IMR-90 (cell line): ENCODE data around the gene NUBP2. TPM values are rescaled to one million over a fixed set of nuclear protein-coding genes. Genes with fewer than 3 reads are reported as not detected.

Source experiments
- ATAC-seq: fragments of 200-7000 bp; cut with Tn5 transposase; 2 replicates; pipeline ENCODE4 v1.9.1; 2020; ENCODE audit warnings: low read depth, mild to moderate bottlenecking, moderate library complexity
- BruUV-seq: library from RNA; stranded (reverse); fragments of 400-500 nt; replicated peaks from 2 replicates; lab custom pipeline; 2021; lab: Mats Ljungman, UMichigan
- CTCF ChIA-PET: fragments of 300-600 bp; formaldehyde crosslinking; extraction: SDS; loops from one replicate; lab custom pipeline; 2021; ENCODE audit warnings: antibody characterized with exemption; lab: Yijun Ruan, JAX
- POLR2A ChIA-PET: fragments of 300-600 bp; sonication (Branson Sonifier 250); formaldehyde crosslinking; loops from one replicate; lab custom pipeline; 2022; ENCODE audit warnings: antibody characterized with exemption; ENCODE audit not compliant: unreplicated experiment; lab: Charles Lee
- DNase-seq: peaks from one replicate; pipeline ENCODE4 v3.0.0; 2013
- H2AFZ ChIP-seq: replicated peaks from 2 replicates; pipeline ENCODE3; 2013; ENCODE audit warnings: low read length, mild to moderate bottlenecking; ENCODE audit not compliant: poor library complexity
- H2AK5ac ChIP-seq: 2 replicates; pipeline ENCODE4 v1.6.1; 2013; ENCODE audit warnings: low read depth, low read length, inconsistent platforms
- H2AK9ac ChIP-seq: replicated peaks from 2 replicates; pipeline ENCODE3; 2013; ENCODE audit warnings: mild to moderate bottlenecking, low read depth, low read length, moderate library complexity; ENCODE audit not compliant: poor library complexity
- H2BK120ac ChIP-seq: 2 replicates; pipeline ENCODE4 v1.6.1; 2013; ENCODE audit warnings: low read depth, low read length, inconsistent platforms
- H2BK15ac ChIP-seq: 3 replicates; pipeline ENCODE4 v1.6.1; 2013; ENCODE audit warnings: low read depth, low read length, inconsistent platforms
- H2BK20ac ChIP-seq: 2 replicates; pipeline ENCODE4 v1.6.1; 2013; ENCODE audit warnings: low read depth, mild to moderate bottlenecking, inconsistent platforms, low read length, moderate library complexity
- H2BK5ac ChIP-seq: 2 replicates; pipeline ENCODE4 v1.6.1; 2013; ENCODE audit warnings: mild to moderate bottlenecking, low read depth, low read length, inconsistent platforms; ENCODE audit not compliant: poor library complexity, severe bottlenecking
- H3K14ac ChIP-seq: replicated peaks from 2 replicates; pipeline ENCODE4 v1.6.1; 2013; ENCODE audit warnings: low read depth, low read length, inconsistent platforms
- H3K18ac ChIP-seq: 2 replicates; pipeline ENCODE4 v1.6.1; 2013; ENCODE audit warnings: low read depth, low read length, control low read depth
- H3K23ac ChIP-seq: 2 replicates; pipeline ENCODE4 v1.6.1; 2013; ENCODE audit warnings: low read depth, low read length, inconsistent platforms
- H3K27ac ChIP-seq: 2 replicates; pipeline ENCODE4 v1.5.1; 2013; ENCODE audit warnings: mild to moderate bottlenecking, control low read depth, low read length; ENCODE audit not compliant: insufficient read depth
- H3K27me3 ChIP-seq: 2 replicates; pipeline ENCODE4 v1.6.1; 2013; ENCODE audit warnings: low read length; ENCODE audit not compliant: control insufficient read depth, insufficient read depth
- H3K36me3 ChIP-seq: 2 replicates; pipeline ENCODE4 v1.6.1; 2013; ENCODE audit warnings: low read length, mixed read lengths; ENCODE audit not compliant: control insufficient read depth, insufficient read depth
- H3K4ac ChIP-seq: 2 replicates; pipeline ENCODE4 v1.6.1; 2013; ENCODE audit warnings: low read depth, low read length, inconsistent platforms
- H3K4me1 ChIP-seq: 2 replicates; pipeline ENCODE4 v1.6.1; 2013; ENCODE audit warnings: low read length, mixed read lengths; ENCODE audit not compliant: control insufficient read depth, insufficient read depth
- H3K4me2 ChIP-seq: 2 replicates; pipeline ENCODE4 v1.6.1; 2013; ENCODE audit warnings: low read depth, mild to moderate bottlenecking, control low read depth, low read length, moderate library complexity
- H3K4me3 ChIP-seq: 2 replicates; pipeline ENCODE4 v1.5.1; 2013; ENCODE audit warnings: low read depth, mild to moderate bottlenecking, control low read depth, low read length, moderate library complexity; ENCODE audit not compliant: insufficient read depth
- H3K56ac ChIP-seq: 2 replicates; pipeline ENCODE4 v1.6.1; 2013; ENCODE audit warnings: low read length, inconsistent platforms; ENCODE audit not compliant: insufficient read depth; ENCODE audit errors: extremely low read depth
- H3K79me1 ChIP-seq, 2 experiments: 2 replicates each; pipeline ENCODE4 v1.6.1; 2013; ENCODE audit warnings: low read length in 2 of 2, inconsistent platforms in 1 of 2, low read depth in 1 of 2
- H3K9ac ChIP-seq: 2 replicates; pipeline ENCODE4 v1.6.1; 2013; ENCODE audit warnings: low read depth, low read length, control low read depth
- H3K9me1 ChIP-seq: 2 replicates; pipeline ENCODE4 v1.6.1; 2013; ENCODE audit warnings: low read length, inconsistent platforms; ENCODE audit not compliant: insufficient read depth
- H3K9me3 ChIP-seq: 2 replicates; pipeline ENCODE4 v1.6.1; 2013; ENCODE audit warnings: low read length; ENCODE audit not compliant: control insufficient read depth, insufficient read depth
- H4K20me1 ChIP-seq: 2 replicates; pipeline ENCODE4 v1.6.1; 2013; ENCODE audit warnings: low read length, inconsistent platforms; ENCODE audit not compliant: insufficient read depth
- H4K5ac ChIP-seq: 2 replicates; pipeline ENCODE4 v1.6.1; 2013; ENCODE audit warnings: mild to moderate bottlenecking, low read depth, low read length, control low read depth
- H4K8ac ChIP-seq, 2 experiments: 2 replicates each; pipeline ENCODE4 v1.6.1; 2013; ENCODE audit warnings: low read depth in 2 of 2, low read length in 2 of 2, control low read depth in 1 of 2, inconsistent platforms in 1 of 2
- H4K91ac ChIP-seq: 2 replicates; pipeline ENCODE4 v1.6.1; 2013; ENCODE audit warnings: low read depth, low read length, inconsistent platforms; ENCODE audit not compliant: insufficient read depth
- BHLHE40 ChIP-seq: fragments of 150-350 bp; IDR thresholded peaks from 2 replicates; pipeline ENCODE4 v1.6.1; 2016; ENCODE audit warnings: mild to moderate bottlenecking, low read depth, low read length
- CEBPB ChIP-seq: IDR thresholded peaks from 2 replicates; pipeline ENCODE4 v1.6.1; 2012; ENCODE audit warnings: low read depth, low read length, improper control_type of control experiment
- CHD1 ChIP-seq: IDR thresholded peaks from 2 replicates; pipeline ENCODE4 v1.6.1; 2012; ENCODE audit warnings: low read depth, low read length, improper control_type of control experiment
- CTCF ChIP-seq: conservative IDR thresholded peaks from 2 replicates; pipeline ENCODE4 v1.5.1; 2012; ENCODE audit warnings: mild to moderate bottlenecking, low read depth, low read length, improper control_type of control experiment
- FOS ChIP-seq: fragments of 150-350 bp; IDR thresholded peaks from 2 replicates; pipeline ENCODE4 v1.6.1; 2016; ENCODE audit warnings: low read depth, low read length
- MAZ ChIP-seq: IDR thresholded peaks from 2 replicates; pipeline ENCODE4 v1.6.1; 2012; ENCODE audit warnings: low read depth, mild to moderate bottlenecking, low read length, improper control_type of control experiment, moderate library complexity, borderline replicate concordance
- MXI1 ChIP-seq: IDR thresholded peaks from 2 replicates; pipeline ENCODE4 v1.6.1; 2012; ENCODE audit warnings: low read depth, mild to moderate bottlenecking, low read length, moderate library complexity, borderline replicate concordance
- POLR2A ChIP-seq: IDR thresholded peaks from 2 replicates; pipeline ENCODE4 v1.6.1; 2012; ENCODE audit warnings: mild to moderate bottlenecking, low read depth, low read length
- RAD21 ChIP-seq: IDR thresholded peaks from 2 replicates; pipeline ENCODE4 v1.6.1; 2012; ENCODE audit warnings: low read length, improper control_type of control experiment
- RCOR1 ChIP-seq: IDR thresholded peaks from 2 replicates; pipeline ENCODE4 v1.6.1; 2012; ENCODE audit warnings: mild to moderate bottlenecking, low read length, improper control_type of control experiment; ENCODE audit not compliant: insufficient replicate concordance
- RFX5 ChIP-seq: IDR thresholded peaks from 2 replicates; pipeline ENCODE4 v1.8.0; 2012; ENCODE audit warnings: low read depth, mild to moderate bottlenecking, low read length, moderate library complexity
- USF2 ChIP-seq: fragments of 150-350 bp; IDR thresholded peaks from 2 replicates; pipeline ENCODE4 v1.6.1; 2017; ENCODE audit warnings: mild to moderate bottlenecking, antibody characterized with exemption, low read length, low read depth
- WGBS, 2 experiments: methylation state at CpG; one replicate each; pipeline versions ENCODE4 v1.1.5 to v1.1.7; 2013; ENCODE audit warnings: missing lambda C conversion rate in 2 of 2; ENCODE audit not compliant: insufficient read length in 1 of 2; ENCODE audit errors: extremely low coverage in 2 of 2; 5-methylcytosine and 5-hydroxymethylcytosine counted together
- dilution Hi-C: fragments of 300-500 bp; cut with HindIII; formaldehyde crosslinking; loops from one replicate; pipeline ENCODE4 v1.14.3; 2018; ENCODE audit warnings: low sequenced_read_pairs; ENCODE audit not compliant: unreplicated experiment
- in situ Hi-C: fragments of 300-500 bp; cut with MboI; formaldehyde crosslinking; loops from 3 replicates; pipeline ENCODE4 v1.14.3; 2019; ENCODE audit warnings: low sequenced_read_pairs, inconsistent platforms, mixed read lengths
- intact Hi-C: fragments of 100-400 bp; cut with micrococcal nuclease; formaldehyde crosslinking; loops from 2 replicates; pipeline ENCODE4 v1.10.0; 2022
- polyA plus RNA-seq, 3 experiments: library from polyadenylated mRNA; depleted of rRNA; stranded (reverse); fragments of >200 nt; gene quantifications; 2 replicates each; pipeline ENCODE4 v1.2.3, GENCODE V29; 2012; ENCODE audit warnings: low replicate concordance in 1 of 3
- total RNA-seq: library from RNA; depleted of rRNA; stranded (reverse); fragments of >200 nt; gene quantifications from 2 replicates; pipeline ENCODE4 v1.2.3, GENCODE V29; 2012

NUBP2 gene
- total and polyA plus RNA-seq, 2 of the 4 experiments (the other 2 are of a cell fraction): 62.6 to 131 TPM

- no peak overlapping the region for H2BK120ac ChIP-seq
- no peak overlapping the region for H2BK20ac ChIP-seq
- no peak overlapping the region for H2BK15ac ChIP-seq
- POLR2A ChIA-PET: no interaction called here
- dilution Hi-C loops: no loop called here
- H3K18ac ChIP-seq: no peak overlapping the region
- no peak overlapping the region for H3K9ac ChIP-seq
- peaks cover 32% of the 10 kb centered on the region for H3K36me3 ChIP-seq
- H3K4me2 ChIP-seq: no peak overlapping the region
- in situ Hi-C loops: no loop called here
- intact Hi-C loops: no loop called here
- H2AK5ac ChIP-seq: no peak overlapping the region
- H2AK9ac ChIP-seq: no peak overlapping the region
- peaks cover 14 to 63% of the 10 kb centered on the region in 2 experiments for H3K79me1 ChIP-seq
- peaks cover 7% of the 10 kb centered on the region; the same call in 1 of the 2 replicates for H3K9me1 ChIP-seq
- TF ChIP-seq FOS: no peak
- no peak for TF ChIP-seq BHLHE40
- no peak for TF ChIP-seq RCOR1
- TF ChIP-seq RAD21: no peak
- no peak for TF ChIP-seq CHD1
- no peak for TF ChIP-seq CEBPB
- no peak for TF ChIP-seq MXI1
- no peak for TF ChIP-seq CTCF
- no peak for TF ChIP-seq RFX5
- TF ChIP-seq POLR2A: no peak
- no peak for TF ChIP-seq USF2
- TF ChIP-seq MAZ: no peak
- no peak overlapping the region for H3K56ac ChIP-seq
- no peak overlapping the region for H3K14ac ChIP-seq
- peaks cover 18% of the 10 kb centered on the region for H4K20me1 ChIP-seq
- 97% methylated on average over 19 of the region's 22 CpGs; no CpG with 5 or more reads in 1 of the 2 experiments for WGBS, 2 experiments
- no peak overlapping the region for H3K4me3 ChIP-seq
- no peaks in the 10 kb centered on the region for H3K9me3 ChIP-seq
- no peak overlapping the region for H3K23ac ChIP-seq
- CTCF ChIA-PET: no interaction called here
- DNase-seq (no peak), ATAC-seq (no peak)
- BruUV-seq: no TSS peak
- H4K5ac ChIP-seq: no peak overlapping the region
- H4K91ac ChIP-seq: no peak overlapping the region
- no peak overlapping the region for H4K8ac ChIP-seq
- no peaks in the 10 kb centered on the region for H3K27me3 ChIP-seq
- peak overlapping the region; percentile 51 for H2AFZ ChIP-seq
- H2BK5ac ChIP-seq: no peak overlapping the region
- no peak overlapping the region for H3K4ac ChIP-seq
- H3K4me1 ChIP-seq: peaks cover 14% of the 10 kb centered on the region
- H3K27ac ChIP-seq: no peak overlapping the region
Measured at GRCh38 chr16:1776991-1777374, 5.8 kb upstream of the NUBP2 start.
